Measurements from ENCODE around the gene PAQR8.

DNA sequence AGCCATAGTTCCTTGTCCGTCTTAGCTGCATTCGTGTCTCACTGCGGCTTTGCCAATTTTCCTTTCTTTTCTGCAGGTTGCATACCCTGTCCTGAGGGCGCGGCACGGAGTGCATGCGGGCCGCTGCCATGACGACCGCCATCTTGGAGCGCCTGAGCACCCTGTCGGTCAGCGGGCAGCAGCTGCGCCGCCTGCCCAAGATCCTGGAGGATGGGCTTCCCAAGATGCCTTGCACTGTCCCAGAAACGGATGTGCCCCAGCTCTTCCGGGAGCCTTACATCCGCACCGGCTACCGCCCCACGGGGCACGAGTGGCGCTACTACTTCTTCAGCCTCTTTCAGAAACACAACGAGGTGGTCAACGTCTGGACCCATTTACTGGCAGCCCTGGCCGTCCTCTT is 41.1 kb downstream of the PAQR8 start:
- TF ChIP-seq, protein P1, sequence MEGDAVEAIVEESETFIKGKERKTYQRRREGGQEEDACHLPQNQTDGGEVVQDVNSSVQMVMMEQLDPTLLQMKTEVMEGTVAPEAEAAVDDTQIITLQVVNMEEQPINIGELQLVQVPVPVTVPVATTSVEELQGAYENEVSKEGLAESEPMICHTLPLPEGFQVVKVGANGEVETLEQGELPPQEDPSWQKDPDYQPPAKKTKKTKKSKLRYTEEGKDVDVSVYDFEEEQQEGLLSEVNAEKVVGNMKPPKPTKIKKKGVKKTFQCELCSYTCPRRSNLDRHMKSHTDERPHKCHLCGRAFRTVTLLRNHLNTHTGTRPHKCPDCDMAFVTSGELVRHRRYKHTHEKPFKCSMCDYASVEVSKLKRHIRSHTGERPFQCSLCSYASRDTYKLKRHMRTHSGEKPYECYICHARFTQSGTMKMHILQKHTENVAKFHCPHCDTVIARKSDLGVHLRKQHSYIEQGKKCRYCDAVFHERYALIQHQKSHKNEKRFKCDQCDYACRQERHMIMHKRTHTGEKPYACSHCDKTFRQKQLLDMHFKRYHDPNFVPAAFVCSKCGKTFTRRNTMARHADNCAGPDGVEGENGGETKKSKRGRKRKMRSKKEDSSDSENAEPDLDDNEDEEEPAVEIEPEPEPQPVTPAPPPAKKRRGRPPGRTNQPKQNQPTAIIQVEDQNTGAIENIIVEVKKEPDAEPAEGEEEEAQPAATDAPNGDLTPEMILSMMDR (IDR thresholded peaks at IDR 0.05) = no peak
- TF ChIP-seq POLR2A (IDR thresholded peaks at IDR 0.05) (no peak), POLR2AphosphoS5 (IDR thresholded peaks at IDR 0.05) (no peak)

Data from transverse colon (tissue), 4 donors.